HCT116 (cell line): ENCODE results near the gene TFCP2.
"Not testable (repeated sequence)": the region's sequence is repeated elsewhere in the genome, so short reads cannot be mapped to it uniquely, and the experiment has no call there.

Experiments used
- EZH2phosphoT487 ChIP-seq: fragments of 200-600 bp; IDR thresholded peaks from 2 replicates; pipeline ENCODE4 v1.6.1; 2018; ENCODE audit warnings: antibody characterized with exemption, borderline replicate concordance
- POLR2A ChIP-seq: IDR thresholded peaks from 2 replicates; pipeline ENCODE4 v1.7.0; 2011; ENCODE audit warnings: borderline replicate concordance; ENCODE audit not compliant: insufficient read depth, insufficient read length; ENCODE audit errors: extremely low read depth
- POLR2AphosphoS5 ChIP-seq: IDR thresholded peaks from 2 replicates; pipeline ENCODE4 v1.6.1; 2011; ENCODE audit warnings: mild to moderate bottlenecking, low read depth, low read length, moderate library complexity
- ZNF274 ChIP-seq: fragments of 200-500 bp; sonication (Bioruptor generic); IDR thresholded peaks from 2 replicates; pipeline ENCODE4 v1.6.1; 2014; ENCODE audit warnings: mild to moderate bottlenecking, low read depth, low read length, inconsistent platforms
- TF ChIP-seq, protein P1 (sequence below), 3 experiments: fragments of 200-600 bp in 1 of 3; sonication (generic) in 1 of 3; IDR thresholded peaks in 2 of 3; conservative IDR thresholded peaks in 1 of 3; 2 replicates each; pipeline ENCODE4 v1.5.1; 2012 to 2017; ENCODE audit warnings: low read depth in 2 of 3, low read length in 2 of 3, antibody characterized with exemption in 1 of 3, borderline replicate concordance in 1 of 3, control low read depth in 1 of 3, mild to moderate bottlenecking in 1 of 3, mixed read lengths in 1 of 3, mixed run types in 1 of 3, moderate library complexity in 1 of 3; ENCODE audit not compliant: insufficient read depth in 1 of 3

DNA sequence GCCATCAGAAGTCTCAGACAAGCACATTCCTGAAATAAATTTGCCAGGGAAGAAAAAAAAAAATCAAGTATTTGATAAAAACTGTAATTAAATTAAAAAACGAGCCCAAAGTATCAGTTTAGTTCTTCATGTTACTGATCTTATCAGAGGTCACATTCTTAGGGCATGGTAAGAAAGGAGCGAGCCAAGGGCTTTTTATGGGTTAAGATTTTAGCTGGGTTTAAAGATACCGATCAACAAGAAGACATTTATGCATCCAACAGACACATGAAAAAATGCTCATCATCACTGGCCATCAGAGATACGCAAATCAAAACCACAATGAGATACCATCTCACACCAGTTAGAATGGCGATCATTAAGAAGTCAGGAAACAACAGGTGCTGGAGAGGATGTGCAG lies 94.6 kb downstream of the TFCP2 start:
- TF ChIP-seq, protein P1, sequence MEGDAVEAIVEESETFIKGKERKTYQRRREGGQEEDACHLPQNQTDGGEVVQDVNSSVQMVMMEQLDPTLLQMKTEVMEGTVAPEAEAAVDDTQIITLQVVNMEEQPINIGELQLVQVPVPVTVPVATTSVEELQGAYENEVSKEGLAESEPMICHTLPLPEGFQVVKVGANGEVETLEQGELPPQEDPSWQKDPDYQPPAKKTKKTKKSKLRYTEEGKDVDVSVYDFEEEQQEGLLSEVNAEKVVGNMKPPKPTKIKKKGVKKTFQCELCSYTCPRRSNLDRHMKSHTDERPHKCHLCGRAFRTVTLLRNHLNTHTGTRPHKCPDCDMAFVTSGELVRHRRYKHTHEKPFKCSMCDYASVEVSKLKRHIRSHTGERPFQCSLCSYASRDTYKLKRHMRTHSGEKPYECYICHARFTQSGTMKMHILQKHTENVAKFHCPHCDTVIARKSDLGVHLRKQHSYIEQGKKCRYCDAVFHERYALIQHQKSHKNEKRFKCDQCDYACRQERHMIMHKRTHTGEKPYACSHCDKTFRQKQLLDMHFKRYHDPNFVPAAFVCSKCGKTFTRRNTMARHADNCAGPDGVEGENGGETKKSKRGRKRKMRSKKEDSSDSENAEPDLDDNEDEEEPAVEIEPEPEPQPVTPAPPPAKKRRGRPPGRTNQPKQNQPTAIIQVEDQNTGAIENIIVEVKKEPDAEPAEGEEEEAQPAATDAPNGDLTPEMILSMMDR (IDR thresholded peaks at IDR 0.05 in 2 of 3, conservative IDR thresholded peaks at IDR 0.05 in 1 of 3; ENCODE audit: borderline replicate concordance in 1 of 3, insufficient read depth in 1 of 3, low read depth in 2 of 3, low read length in 2 of 3): not testable (repeated sequence)
- TF ChIP-seq POLR2A, EZH2phosphoT487, ZNF274, POLR2AphosphoS5: not testable (repeated sequence)
